GM12878 (cell line): ENCODE data around the gene LRRC14B.

ENCODE experiments used
- JUND ChIP-seq: IDR thresholded peaks from 2 replicates; pipeline ENCODE4 v1.6.1; 2012; ENCODE audit warnings: low read depth, mild to moderate bottlenecking, low read length, improper control_type of control experiment, moderate library complexity
- NFIC ChIP-seq: IDR thresholded peaks from 2 replicates; pipeline ENCODE4 v1.6.1; 2012; ENCODE audit warnings: low read depth, mild to moderate bottlenecking, inconsistent platforms, low read length, moderate library complexity
- RFX5 ChIP-seq: IDR thresholded peaks from 2 replicates; pipeline ENCODE4 v1.6.1; 2011; ENCODE audit warnings: low read depth, low read length, improper control_type of control experiment
- TF ChIP-seq, protein P1 (sequence below): IDR thresholded peaks from 2 replicates; pipeline ENCODE4 v1.6.1; 2012; ENCODE audit warnings: mild to moderate bottlenecking, low read depth, low read length

- TF ChIP-seq, protein P1, sequence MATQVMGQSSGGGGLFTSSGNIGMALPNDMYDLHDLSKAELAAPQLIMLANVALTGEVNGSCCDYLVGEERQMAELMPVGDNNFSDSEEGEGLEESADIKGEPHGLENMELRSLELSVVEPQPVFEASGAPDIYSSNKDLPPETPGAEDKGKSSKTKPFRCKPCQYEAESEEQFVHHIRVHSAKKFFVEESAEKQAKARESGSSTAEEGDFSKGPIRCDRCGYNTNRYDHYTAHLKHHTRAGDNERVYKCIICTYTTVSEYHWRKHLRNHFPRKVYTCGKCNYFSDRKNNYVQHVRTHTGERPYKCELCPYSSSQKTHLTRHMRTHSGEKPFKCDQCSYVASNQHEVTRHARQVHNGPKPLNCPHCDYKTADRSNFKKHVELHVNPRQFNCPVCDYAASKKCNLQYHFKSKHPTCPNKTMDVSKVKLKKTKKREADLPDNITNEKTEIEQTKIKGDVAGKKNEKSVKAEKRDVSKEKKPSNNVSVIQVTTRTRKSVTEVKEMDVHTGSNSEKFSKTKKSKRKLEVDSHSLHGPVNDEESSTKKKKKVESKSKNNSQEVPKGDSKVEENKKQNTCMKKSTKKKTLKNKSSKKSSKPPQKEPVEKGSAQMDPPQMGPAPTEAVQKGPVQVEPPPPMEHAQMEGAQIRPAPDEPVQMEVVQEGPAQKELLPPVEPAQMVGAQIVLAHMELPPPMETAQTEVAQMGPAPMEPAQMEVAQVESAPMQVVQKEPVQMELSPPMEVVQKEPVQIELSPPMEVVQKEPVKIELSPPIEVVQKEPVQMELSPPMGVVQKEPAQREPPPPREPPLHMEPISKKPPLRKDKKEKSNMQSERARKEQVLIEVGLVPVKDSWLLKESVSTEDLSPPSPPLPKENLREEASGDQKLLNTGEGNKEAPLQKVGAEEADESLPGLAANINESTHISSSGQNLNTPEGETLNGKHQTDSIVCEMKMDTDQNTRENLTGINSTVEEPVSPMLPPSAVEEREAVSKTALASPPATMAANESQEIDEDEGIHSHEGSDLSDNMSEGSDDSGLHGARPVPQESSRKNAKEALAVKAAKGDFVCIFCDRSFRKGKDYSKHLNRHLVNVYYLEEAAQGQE, result no peak
- TF ChIP-seq RFX5 (no peak), JUND (no peak), NFIC (no peak)
These were observed 1.3 kb upstream of the LRRC14B start for GRCh38 chr5:189976-190365.
